NCI-H1092 treated with DMSO at 0.1 percent for 48 hours (cell line): ENCODE results near the gene PIGS.

ENCODE experiments used
- DNase-seq: peaks from one replicate; lab custom pipeline; 2025; lab: John Stamatoyannopoulos, UW

The PIGS gene

GRCh38 chr17:28506763-28507487, 64.4 kb downstream of the PIGS start:
- DNase-seq: no peak

- DNase-seq: no peak
Measured at GRCh38 chr17:28505986-28506665, 65.2 kb downstream of the PIGS start, which contains the start of gene FOXN1. TSS of gene FOXN1 (plus strand) at chr17:28506348. CDS start at chr17:28523970, 17,622 bp downstream.

GRCh38 chr17:28503420-28503819, 67.9 kb downstream of the PIGS start:
- DNase-seq: no peak
